Fibroblast of skin of left quadriceps (primary cell): Measurements from ENCODE around the gene CETP.

ENCODE experiments used
- DNase-seq, 2 experiments: peaks; one replicate each; pipeline ENCODE4 v3.0.0-alpha.2; 2013; ENCODE audit warnings: low read depth in 2 of 2

The CETP gene

DNA sequence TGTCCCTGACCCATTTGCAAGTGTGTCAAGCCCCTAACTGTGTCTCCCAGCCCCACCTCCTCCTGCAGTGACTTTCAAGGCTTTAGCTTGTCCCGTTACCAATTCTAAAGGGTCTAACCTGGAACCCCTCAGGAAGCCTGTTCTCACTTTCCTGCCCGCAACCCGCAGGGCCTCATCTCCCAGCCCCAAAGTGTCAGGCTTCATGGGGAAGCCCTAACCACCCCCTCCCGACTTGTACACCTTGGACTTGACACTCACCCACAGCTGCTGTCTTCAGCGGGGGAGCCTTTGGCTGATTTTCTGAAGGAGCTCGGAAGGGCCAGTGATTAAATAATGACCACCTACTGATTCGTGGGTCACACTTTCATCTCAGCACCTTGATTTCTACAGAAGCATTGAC is 60.7 kb downstream of the CETP start:
- DNase-seq = no peak

DNA sequence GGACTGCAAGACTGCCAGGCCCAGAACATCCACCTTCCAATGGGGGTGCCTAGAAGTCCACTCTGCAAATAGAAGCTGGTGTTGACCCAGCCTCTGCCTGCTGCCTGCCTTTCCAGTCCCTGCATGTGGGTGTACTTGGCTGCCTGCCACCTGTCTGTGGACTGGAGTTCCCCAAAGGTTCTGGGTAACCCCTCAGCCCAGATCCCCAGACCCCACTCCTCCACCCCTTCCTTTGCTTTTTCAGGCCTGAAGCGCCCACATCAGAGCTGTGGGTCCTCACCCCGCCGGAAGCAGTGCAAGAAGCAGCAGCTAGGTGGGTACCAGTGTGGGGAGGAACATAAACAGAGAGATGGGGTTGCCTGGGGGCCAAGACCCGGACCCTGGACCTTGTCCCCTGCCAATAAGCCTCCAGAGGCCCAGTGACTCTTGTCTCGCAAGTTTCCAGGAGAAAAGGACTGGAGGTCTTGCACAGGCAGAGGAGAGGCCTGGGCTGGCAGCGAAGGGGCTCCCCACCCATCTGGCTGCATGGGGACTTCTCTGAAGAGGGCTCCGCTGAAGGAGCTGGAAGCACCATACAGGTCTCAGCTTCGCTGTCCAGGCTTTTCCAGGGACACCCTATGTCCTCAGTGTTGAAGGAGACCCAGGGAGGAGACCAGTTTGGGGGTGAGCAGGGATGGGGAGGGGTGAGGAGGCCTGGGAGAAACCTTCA is 61.9 kb downstream of the CETP start:
- no peak for DNase-seq

DNA sequence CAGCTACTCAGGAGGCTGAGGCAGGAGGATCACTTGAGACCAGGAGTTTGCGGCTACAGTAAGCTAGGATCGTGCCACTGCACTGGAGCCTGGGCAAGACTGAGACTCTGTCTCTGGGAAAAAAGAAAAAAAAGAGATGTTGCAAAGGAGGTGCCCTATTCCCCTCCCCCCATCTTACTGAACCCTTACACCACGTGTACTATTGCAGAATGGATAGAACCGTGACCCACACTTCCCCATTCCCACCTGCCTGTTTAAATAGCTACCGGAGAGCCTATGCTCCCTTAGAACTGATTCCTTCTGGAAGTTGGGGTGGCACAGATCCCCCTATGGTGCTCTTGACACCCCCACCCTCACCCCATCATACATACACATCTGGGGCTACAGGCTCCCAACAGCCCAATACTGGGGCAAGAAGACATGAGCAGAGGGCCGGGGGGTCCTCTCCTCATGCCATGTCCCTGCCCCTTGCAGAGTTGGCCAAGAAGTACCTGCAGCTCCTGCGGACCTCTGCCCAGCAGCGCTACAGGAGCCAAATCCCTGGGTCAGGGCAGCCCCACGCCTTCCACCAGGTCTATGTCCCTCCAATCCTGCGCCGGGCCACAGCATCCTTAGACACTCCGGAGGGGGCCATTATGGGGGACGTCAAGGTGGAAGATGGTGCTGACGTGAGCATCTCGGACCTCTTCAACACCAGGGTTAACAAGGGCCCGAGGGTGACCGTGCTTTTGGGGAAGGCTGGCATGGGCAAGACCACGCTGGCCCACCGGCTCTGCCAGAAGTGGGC is 63.3 kb downstream of the CETP start:
- DNase-seq = no peak

DNA sequence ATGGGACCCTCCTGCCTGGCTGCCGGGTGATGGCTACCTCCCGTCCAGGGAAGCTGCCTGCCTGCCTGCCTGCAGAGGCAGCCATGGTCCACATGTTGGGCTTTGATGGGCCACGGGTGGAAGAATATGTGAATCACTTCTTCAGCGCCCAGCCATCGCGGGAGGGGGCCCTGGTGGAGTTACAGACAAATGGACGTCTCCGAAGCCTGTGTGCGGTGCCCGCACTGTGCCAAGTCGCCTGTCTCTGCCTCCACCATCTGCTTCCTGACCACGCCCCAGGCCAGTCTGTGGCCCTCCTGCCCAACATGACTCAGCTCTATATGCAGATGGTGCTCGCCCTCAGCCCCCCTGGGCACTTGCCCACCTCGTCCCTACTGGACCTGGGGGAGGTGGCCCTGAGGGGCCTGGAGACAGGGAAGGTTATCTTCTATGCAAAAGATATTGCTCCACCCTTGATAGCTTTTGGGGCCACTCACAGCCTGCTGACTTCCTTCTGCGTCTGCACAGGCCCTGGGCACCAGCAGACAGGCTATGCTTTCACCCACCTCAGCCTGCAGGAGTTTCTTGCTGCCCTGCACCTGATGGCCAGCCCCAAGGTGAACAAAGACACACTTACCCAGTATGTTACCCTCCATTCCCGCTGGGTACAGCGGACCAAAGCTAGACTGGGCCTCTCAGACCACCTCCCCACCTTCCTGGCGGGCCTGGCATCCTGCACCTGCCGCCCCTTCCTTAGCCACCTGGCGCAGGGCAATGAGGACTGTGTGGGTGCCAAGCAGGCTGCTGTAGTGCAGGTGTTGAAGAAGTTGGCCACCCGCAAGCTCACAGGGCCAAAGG is 64.4 kb downstream of the CETP start:
- DNase-seq = no peak

DNA sequence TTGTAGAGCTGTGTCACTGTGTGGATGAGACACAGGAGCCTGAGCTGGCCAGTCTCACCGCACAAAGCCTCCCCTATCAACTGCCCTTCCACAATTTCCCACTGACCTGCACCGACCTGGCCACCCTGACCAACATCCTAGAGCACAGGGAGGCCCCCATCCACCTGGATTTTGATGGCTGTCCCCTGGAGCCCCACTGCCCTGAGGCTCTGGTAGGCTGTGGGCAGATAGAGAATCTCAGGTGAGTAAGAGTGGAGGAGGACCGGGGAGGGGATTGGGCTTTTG is 65.0 kb downstream of the CETP start:
- DNase-seq = no peak

DNA sequence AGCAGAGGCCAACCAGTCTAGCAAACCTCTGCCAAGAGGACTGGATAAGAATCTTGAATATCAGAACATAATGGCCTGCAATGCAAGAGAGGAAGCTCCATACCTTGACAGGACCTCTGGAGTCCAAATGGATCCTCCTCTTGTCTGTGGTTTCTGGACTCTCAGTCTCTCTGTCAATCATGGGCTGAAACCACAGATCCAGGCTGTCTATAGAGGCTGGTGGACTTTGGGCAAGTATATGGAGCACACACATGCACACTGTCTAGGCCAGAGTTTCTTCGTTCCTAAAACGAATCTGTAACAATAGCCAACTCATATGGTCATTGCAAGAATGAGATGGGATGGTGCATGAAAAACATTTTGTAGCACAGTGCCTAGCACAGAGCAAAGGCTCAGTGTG is 65.3 kb downstream of the CETP start:
- DNase-seq = no peak

DNA sequence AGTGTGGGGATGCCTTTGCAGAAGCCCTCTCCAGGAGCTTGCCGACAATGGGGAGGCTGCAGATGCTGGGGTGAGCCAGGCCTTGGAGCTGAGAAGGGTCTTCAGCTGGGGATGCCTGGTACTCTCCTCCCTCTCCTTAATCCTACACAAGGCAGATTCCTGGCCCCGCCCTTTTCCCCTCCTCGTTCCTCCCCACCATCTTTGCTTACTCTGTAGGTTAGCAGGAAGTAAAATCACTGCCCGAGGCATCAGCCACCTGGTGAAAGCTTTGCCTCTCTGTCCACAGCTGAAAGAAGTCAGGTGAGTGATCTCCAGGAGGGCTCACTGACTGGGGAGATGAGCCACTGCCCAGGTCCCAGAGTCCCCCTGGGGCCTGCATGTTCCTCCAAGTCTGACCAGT is 66.3 kb downstream of the CETP start:
- DNase-seq = no peak

DNA sequence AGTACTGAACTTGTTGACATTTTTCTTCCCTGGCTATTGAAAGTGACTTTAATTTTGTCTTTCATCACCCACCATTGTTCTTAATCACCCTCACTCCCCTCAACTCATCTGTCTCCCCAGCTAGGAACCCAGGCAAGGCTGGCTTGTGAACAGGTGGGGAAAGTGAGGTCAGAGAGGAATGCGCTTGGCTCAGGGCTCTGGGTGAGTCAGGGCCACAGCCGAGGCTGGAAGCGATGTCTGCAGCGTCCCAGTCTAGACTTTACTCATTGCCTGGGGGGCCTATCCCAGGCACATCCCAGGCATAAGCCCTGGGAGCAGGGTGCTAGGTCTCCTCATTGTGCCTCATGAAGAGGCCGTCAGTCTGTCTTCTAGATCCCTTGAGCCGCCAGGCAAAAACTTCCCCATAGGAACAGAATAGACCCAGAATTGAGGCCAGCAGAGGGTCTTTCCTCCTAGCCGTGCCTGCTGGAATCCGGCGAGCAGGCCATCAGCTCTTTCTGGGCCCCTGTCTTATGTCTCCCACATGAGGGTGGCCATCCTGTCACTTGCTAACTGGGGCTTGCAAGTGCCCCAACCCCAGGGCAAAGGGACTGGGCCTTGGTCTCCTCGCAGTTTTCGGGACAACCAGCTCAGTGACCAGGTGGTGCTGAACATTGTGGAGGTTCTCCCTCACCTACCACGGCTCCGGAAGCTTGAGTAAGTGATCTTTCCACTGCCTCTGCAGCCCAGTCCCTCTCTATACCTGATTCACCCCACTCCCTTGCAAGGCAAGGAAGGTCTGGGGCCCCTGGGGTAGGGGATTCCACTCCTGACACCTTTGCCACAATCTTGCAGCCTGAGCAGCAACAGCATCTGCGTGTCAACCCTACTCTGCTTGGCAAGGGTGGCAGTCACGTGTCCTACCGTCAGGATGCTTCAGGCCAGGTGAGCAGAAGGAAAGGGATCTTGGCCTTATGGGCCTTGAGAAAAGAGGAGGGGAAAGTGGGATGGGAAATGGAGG is 67.7 kb downstream of the CETP start:
- no peak for DNase-seq

DNA sequence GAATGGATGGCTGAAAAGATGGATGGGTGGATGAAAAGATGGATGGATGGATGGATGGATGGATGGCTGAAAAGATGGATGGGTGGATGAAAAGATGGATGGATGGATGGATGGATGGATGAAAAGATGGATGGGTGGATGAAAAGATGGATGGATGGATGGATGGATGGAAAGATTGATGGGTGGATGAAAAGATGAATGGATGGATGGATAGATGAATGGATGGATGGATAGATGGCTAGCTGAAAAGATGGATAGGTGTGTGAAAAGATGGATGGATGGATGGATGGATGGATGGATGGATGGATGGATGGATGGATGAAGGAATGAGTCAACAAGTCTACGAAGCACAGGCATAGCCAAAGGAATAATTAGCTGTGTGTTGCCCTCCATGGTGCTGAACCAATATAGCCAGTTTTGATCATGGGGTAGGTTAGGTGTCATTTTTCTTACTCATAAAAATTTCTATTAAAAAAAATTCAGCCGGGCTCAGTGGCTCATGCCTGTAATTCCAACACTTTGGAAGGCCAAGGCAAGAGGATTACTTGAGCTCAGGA is 68.7 kb downstream of the CETP start:
- no peak for DNase-seq

DNA sequence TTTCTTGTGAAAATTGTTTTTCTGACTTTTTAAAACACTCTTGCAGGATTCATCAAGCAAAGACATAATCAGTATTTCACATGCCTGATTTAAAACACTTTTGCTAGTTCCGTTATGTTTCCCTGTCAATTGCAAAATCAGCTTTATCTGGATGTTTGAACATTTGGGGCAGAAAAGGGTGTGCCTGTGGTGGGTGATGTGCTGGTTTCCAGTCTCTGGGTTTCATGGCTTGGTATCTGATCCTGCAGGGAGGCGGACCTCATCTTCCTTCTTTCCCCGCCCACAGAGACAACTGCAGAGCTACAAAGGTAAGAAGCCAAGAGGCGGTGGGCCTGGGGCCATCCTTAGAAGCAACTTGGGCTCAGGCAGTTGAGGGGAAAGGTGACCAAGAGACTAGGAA is 69.4 kb downstream of the CETP start:
- DNase-seq = no peak

DNA sequence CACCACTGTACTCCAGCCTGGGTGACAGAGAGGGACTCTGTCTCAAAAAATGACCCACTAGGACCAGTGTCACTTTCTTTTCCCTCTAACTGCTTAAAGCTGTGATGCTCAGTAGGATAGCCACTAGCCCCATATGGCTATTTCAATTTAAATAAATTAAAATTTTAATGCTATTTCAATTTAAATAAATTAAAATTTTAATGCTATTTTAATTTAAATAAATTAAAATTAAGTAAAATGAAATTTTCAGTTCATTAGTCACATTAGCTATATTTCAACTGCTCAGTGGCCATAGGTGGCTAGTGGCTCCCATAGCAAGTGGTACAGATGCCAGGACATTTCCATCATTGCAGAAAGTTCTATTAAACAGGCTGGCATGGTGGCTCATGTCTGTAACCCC is 70.6 kb downstream of the CETP start:
- no peak for DNase-seq

DNA sequence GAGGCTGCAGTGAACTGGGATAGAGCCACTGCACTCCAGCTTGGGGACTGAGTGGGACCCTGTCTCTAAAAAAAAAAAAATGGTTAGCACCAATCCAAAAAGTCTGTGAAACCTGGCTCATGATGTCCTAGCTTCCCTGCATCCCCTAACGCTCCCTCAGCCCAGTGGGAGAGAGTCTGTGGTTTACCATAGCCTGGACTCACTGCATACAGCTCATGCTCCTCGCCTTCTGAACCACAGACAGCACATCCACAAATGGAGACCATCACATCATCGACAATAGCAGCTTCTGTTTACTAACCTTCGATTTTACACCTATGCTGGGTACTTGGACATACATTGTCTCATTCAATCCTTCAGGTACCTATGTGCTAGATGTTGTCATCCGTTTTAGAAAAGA is 71.2 kb downstream of the CETP start:
- DNase-seq = no peak
